Heart left ventricle (tissue), 13 donors: Measurements from ENCODE around the gene STK38L.

Source experiments
- CTCF ChIP-seq, 12 donors: fragments of 200-600 bp; sonication (generic) in 4 of 12; IDR thresholded peaks; one replicate each; pipeline versions ENCODE4 v1.5.0 to v1.8.0; 2018 to 2022; ENCODE audit warnings: antibody characterized with exemption in 12 of 12, mild to moderate bottlenecking in 5 of 12
- POLR2A ChIP-seq, 2 donors: fragments of 450-650 bp; IDR thresholded peaks; one replicate each; pipeline ENCODE4 v1.6.1; 2017; ENCODE audit warnings: antibody characterized with exemption in 2 of 2, mild to moderate bottlenecking in 2 of 2, moderate library complexity in 2 of 2
- donor health status: ischemic (EF 13 %, LVEDD 7.1; RV severe dilation, severe dysfunction).
- donor health status: DM: no; HTN: yes; CAD: no.
- donor health status: DM: no; HTN: no; CAD: no.
- donor health status: ischemic (EF 25% LVEDD 6.9; RV normal size, moderate dysfunction).
- donor health status: ischemic (EF 25% LVEDD 5.7; RV mildly dilated, moderate dysfunction).
- donor health status: ischemic (EF 35%, LVEDD 5.7; RV mildly dilated, moderate dysfunction).
- donor health status: nonischemic (EF 11% LVEDD 7.7; RV severe dilation, severe dysfunction).
- donor health status: DM: yes; HTN: yes; CAD: no.
- donor health status: PGD.
- donor health status: ischemic (EF 29% LVEDD 5.4; RV normal size, mild dysfunction).
- donor health status: nonischemic (EF 23%, LVEDD 6.1; RV moderate dilation, normal function).

- TF ChIP-seq CTCF (IDR thresholded peaks at IDR 0.05) (no peak), POLR2A (IDR thresholded peaks at IDR 0.05) (no peak)
Observed at GRCh38 chr12:27279826-27280225, 35.7 kb downstream of the STK38L start.
